SH-SY5Y (cell line): ENCODE results near the gene RNF144B.

Experiments used
- GATA2 ChIP-seq: IDR thresholded peaks from 2 replicates; pipeline ENCODE4 v1.6.1; 2011; ENCODE audit warnings: mild to moderate bottlenecking, low read depth, low read length
- GATA3 ChIP-seq: IDR thresholded peaks from 2 replicates; pipeline ENCODE4 v1.6.1; 2011; ENCODE audit warnings: low read depth, mild to moderate bottlenecking, low read length, moderate library complexity

- no peak for TF ChIP-seq GATA3
- no peak for TF ChIP-seq GATA2
Measured at GRCh38 chr6:18492972-18493371, 105.8 kb downstream of the RNF144B start.
